MCF 10A (cell line): ENCODE results near the gene KCTD2. TPM values are rescaled to one million over a fixed set of nuclear protein-coding genes. Genes with fewer than 3 reads are reported as not detected.
A peak's percentile ranks its signal among the peaks of the same experiment; 100 is the strongest.

Experiments used
- BruUV-seq: library from RNA; stranded (reverse); fragments of 400-500 nt; replicated peaks from 2 replicates; lab custom pipeline; 2021; lab: Mats Ljungman, UMichigan
- CTCF ChIA-PET: fragments of 300-600 bp; sonication (Branson Sonifier 250); formaldehyde crosslinking; extraction: SDS; loops from one replicate; lab custom pipeline; 2021; ENCODE audit warnings: antibody characterized with exemption, inconsistent platforms; lab: Yijun Ruan, JAX
- POLR2A ChIA-PET: fragments of 300-600, 350-650 bp; sonication (Branson Sonifier 250); formaldehyde crosslinking; extraction: SDS; loops from one replicate; lab custom pipeline; 2020; ENCODE audit warnings: antibody characterized with exemption, inconsistent platforms; lab: Yijun Ruan, JAX
- DNase-seq: peaks from one replicate; pipeline ENCODE4 v3.0.0-alpha.2; 2018; ENCODE audit not compliant: unreplicated experiment
- H3K27ac Mint-ChIP-seq: one replicate; pipeline ENCODE4 v1.8.0; 2022; ENCODE audit warnings: mild to moderate bottlenecking, low read depth, mixed read lengths; ENCODE audit not compliant: unreplicated experiment
- H3K27me3 Mint-ChIP-seq: one replicate; pipeline ENCODE4 v1.8.0; 2022; ENCODE audit warnings: mixed read lengths; ENCODE audit not compliant: insufficient read depth, unreplicated experiment
- H3K36me3 Mint-ChIP-seq: one replicate; pipeline ENCODE4 v1.8.0; 2022; ENCODE audit warnings: mild to moderate bottlenecking, moderate library complexity, mixed read lengths; ENCODE audit not compliant: insufficient read depth, unreplicated experiment
- H3K4me1 Mint-ChIP-seq: one replicate; pipeline ENCODE4 v1.8.0; 2022; ENCODE audit warnings: mixed read lengths; ENCODE audit not compliant: insufficient read depth, unreplicated experiment
- H3K4me3 Mint-ChIP-seq: one replicate; pipeline ENCODE4 v1.8.0; 2022; ENCODE audit warnings: mild to moderate bottlenecking, moderate library complexity, mixed read lengths; ENCODE audit not compliant: unreplicated experiment
- H3K9me3 Mint-ChIP-seq: one replicate; pipeline ENCODE4 v1.8.0; 2022; ENCODE audit warnings: mixed read lengths; ENCODE audit not compliant: unreplicated experiment
- CTCF ChIP-seq: fragments of 200-600 bp; IDR thresholded peaks from one replicate; pipeline ENCODE4 v1.8.0; 2022; ENCODE audit warnings: antibody characterized with exemption, mild to moderate bottlenecking; ENCODE audit not compliant: unreplicated experiment
- intact Hi-C: fragments of 100-400 bp; cut with micrococcal nuclease; formaldehyde crosslinking; loops from 2 replicates; pipeline ENCODE4 v1.14.1; 2022
- total RNA-seq: library from RNA; stranded (reverse); gene quantifications from 2 replicates; pipeline ENCODE4 v1.2.3, GENCODE V29; 2022

The KCTD2 gene
- total RNA-seq, 1 experiment from 2014 or later = 11.9 TPM

- Mint-ChIP-seq H3K4me3 (no peak overlapping the region), H3K4me1 (peaks cover 9% of the 10 kb centered on the region), H3K36me3 (no peaks in the 10 kb centered on the region), H3K27ac (no peak overlapping the region), H3K9me3 (no peaks in the 10 kb centered on the region), H3K27me3 (no peaks in the 10 kb centered on the region)
- ChIA-PET POLR2A (interaction anchor here (0.6 to 10.9 kb wide), 2 partner anchors 17 to 193 kb away, joined by 4 to 228 read pairs; partner anchors contain the start of gene CDR2L), CTCF (interaction anchor here (1.3 kb wide), 1 partner anchor 47 kb away, joined by 3 read pairs; no protein-coding TSS in a partner anchor)
- intact Hi-C loops = no loop called here
- no peak for DNase-seq
- no peak for TF ChIP-seq CTCF
- BruUV-seq = no TSS peak
These were observed 38.7 kb upstream of the KCTD2 start for GRCh38 chr17:75008373-75008772.

GRCh38 chr17:75009139-75009724 is 37.8 kb upstream of the KCTD2 start:
- peaks cover 17% of the 10 kb centered on the region for H3K4me1 Mint-ChIP-seq

GRCh38 chr17:75010683-75011400 is 36.2 kb upstream of the KCTD2 start:
- no peaks in the 10 kb centered on the region for H3K27me3 Mint-ChIP-seq
- H3K36me3 Mint-ChIP-seq = peaks cover 21% of the 10 kb centered on the region
- intact Hi-C loops = no loop called here
- DNase-seq = peak; percentile 38
- ChIA-PET POLR2A (interaction anchor here (0.6 to 10.9 kb wide), 15 partner anchors 10 to 252 kb away, joined by 3 to 228 read pairs (median 15); partner anchors contain the start of genes ATP5PD, CDR2L, FDXR and KCTD2), CTCF (interaction anchor here (0.5 to 4.2 kb wide), 7 partner anchors 10 to 401 kb away, joined by 3 to 67 read pairs (median 7); no protein-coding TSS in a partner anchor)
- TF ChIP-seq CTCF = no peak
- H3K4me1 Mint-ChIP-seq = peaks cover 22% of the 10 kb centered on the region
- H3K4me3 Mint-ChIP-seq = no peak overlapping the region
- no peaks in the 10 kb centered on the region for H3K9me3 Mint-ChIP-seq
- BruUV-seq = no TSS peak
- no peak overlapping the region for H3K27ac Mint-ChIP-seq

More at GRCh38 chr17:75009139-75009724, 37.8 kb upstream of the KCTD2 start:
- CTCF ChIA-PET = interaction anchor here (0.7 to 1.3 kb wide), 4 partner anchors 33 to 105 kb away, joined by 3 to 4 read pairs (median 3); no protein-coding TSS in a partner anchor
- DNase-seq = no peak
- intact Hi-C loops = no loop called here
- POLR2A ChIA-PET = interaction anchor here (10.9 kb wide), 1 partner anchor 17 kb away, joined by 228 read pairs; the partner anchor contains the start of gene CDR2L
- H3K4me3 Mint-ChIP-seq = no peak overlapping the region
- no TSS peak for BruUV-seq
- H3K27me3 Mint-ChIP-seq = no peaks in the 10 kb centered on the region
- H3K36me3 Mint-ChIP-seq = peaks cover 6% of the 10 kb centered on the region
- H3K27ac Mint-ChIP-seq = no peak overlapping the region
- no peak for TF ChIP-seq CTCF
- H3K9me3 Mint-ChIP-seq = no peaks in the 10 kb centered on the region
